A172 (cell line): ENCODE data around the gene CLEC7A. TPM values are rescaled to one million over a fixed set of nuclear protein-coding genes. Genes with fewer than 3 reads are reported as not detected.
A peak's percentile ranks its signal among the peaks of the same experiment; 100 is the strongest.

Experiments used
- DNase-seq: peaks from one replicate; pipeline ENCODE4 v3.0.0-alpha.2; 2015; ENCODE audit warnings: low spot score
- total RNA-seq: library from RNA; depleted of rRNA; stranded (reverse); fragments of >200 nt; shearing (Covaris generic); gene quantifications from 2 replicates; pipeline ENCODE4 v1.2.3, GENCODE V29; 2014; rRNA removed

The CLEC7A gene
- total RNA-seq = not detected in 2 replicates

DNA sequence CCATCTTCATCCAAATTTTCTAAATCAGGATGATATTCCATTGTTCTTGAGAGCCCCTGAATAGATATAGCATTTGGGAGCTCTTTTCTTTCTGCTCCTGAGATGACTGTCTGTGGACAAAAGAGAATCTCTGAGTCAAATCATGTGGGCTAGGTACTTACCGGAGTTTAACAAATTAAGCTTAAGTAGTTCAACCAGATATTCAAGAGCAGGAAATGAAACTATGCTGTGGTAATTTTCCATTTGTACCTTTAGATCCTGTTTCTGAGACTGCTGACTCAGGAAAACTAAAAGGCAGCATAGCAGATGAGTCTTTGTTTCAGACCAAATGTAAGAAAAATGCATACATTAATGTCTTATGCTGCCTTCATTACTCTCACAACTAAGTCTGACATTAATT lies at the start of gene CLEC7A:
TSS of gene CLEC7A (minus strand) at position 158 of the 400 bp plus-strand sequence. CDS start at position 41, 117 bp downstream.
- DNase-seq = no peak

DNA sequence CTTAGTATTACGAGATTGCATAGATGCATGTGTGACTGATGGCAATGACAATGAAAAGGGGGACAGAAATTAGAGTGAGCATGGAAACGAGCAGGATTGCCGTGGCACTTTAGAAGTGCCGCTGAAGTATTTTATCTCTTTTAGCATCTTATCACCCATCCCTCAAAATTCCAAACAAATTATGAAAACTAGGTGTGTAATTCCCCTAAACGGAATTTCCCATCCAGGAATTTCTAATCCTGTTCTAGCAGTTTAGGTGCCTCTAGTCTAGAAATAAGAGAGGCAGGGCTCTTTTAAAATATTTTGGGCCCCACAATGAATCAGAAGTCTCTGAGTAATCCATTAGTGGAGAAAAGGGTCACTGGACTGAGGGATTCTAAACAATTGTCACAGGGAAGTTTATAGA lies 49.8 kb upstream of the CLEC7A start:
- DNase-seq = peak; percentile 38

DNA sequence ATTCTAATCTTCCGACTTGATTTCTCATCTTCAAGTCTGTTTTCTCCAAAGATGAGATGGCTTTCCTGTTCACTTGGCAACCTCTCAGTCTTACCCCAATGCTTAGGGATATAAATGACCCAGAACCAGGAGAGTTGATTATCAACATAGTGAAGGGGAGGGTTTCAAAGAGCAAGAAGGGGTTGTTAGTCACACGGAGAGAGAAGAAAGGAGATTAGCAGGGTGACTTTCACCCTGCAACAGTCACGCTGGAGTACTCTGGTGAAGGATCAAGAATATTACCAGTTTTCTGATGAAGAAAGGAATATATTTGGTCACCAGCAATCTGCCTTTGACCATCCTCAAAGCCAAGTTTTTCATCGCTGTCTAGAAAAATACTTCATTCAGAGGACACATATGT lies 48.8 kb upstream of the CLEC7A start, which contains the start of gene TMEM52B:
TSS of gene TMEM52B (plus strand) at position 212 of the 400 bp plus-strand sequence. CDS start 543 bp downstream, outside the sequence.
- no peak for DNase-seq

GRCh38 chr12:10175846-10176636 lies 46.0 kb upstream of the CLEC7A start:
- no peak for DNase-seq

DNA sequence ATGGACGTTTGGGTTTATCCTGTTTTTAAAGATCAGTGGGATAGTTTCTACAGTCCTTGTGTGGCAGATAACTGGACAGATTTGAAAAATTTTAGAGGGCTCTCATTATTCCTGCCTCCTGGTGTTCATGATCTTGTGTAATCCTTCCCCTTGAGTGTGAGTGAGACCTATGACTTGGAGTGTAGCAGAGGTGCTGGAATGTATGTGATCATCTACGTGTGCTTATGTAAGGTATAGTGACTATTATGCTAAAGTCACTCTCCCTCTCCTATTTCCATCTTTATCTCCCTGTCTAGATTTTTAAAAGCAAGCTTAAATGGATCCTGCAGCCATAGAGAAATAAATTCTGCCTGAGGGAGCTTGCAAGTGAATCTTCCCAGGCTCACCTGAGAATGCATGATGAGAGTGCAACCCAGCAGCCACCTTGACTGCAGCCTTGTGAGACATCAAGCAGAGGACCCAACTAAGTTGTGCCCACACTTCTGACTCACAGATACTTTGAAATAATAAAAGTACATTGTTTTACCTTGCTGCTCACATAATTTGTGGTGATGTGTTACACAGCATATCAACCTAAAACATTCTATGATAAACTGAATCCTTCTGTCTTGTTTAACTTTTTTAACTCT lies 45.1 kb upstream of the CLEC7A start:
- no peak for DNase-seq

DNA sequence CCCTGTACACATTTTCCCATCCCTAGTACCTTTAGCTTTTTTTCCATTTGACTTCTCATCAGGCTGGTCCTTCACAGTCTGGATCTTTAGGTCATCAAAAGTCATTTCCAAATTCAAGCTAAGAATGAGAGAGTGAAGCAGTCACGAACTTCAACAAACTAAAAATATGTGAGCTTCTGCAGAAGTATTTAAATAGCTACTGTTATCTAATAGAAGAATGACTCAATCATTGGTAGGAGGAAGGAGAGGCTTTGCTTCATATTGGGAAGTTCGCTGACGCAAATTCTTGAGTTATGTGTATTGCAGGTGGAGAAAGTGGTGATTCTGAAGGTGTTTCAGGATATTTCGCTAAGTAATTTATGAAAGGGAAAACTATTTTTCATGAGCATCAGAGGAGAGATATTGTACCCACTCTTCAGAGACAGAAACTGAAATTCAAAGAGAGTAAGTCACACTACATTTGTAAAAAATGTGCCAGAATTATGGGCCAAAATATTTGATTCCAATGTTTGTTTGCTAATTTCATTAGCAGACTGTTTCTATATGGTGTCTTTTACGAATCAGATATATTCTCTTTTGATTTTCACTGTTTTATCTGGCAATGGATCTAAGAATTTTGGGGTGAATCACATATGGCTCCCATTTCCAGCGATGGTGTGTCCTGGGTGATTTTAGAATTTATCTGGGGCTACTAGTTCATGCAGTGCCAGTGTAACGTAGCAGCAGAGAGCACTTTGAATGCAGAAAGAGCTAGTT lies 42.2 kb upstream of the CLEC7A start, which contains the start of gene OLR1:
TSS of gene OLR1 (minus strand) at position 160 of the 756 bp plus-strand sequence. CDS start at position 105, 55 bp downstream.
- no peak for DNase-seq

DNA sequence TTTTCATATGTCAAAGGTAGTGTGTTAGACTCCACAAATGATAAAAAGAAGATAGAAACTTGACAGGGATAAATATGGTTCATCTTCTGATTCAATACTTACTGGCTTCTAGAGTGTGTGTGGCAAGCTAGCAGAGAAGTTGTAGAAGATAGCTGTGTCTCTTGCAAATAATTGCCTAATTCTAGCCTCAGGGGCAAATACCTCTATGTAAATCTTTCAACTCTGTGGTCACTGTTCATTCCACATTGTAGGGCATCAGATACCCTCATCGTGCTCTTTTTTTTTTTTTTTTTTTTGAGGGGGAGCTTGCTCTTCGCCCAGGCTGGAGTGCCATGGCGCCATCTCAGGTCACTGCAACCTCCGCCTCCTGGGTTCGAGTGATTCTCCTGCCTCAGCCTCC lies 40.2 kb upstream of the CLEC7A start:
- no peak for DNase-seq

- no peak for DNase-seq
Observed at GRCh38 chr12:10169104-10169503, 39.1 kb upstream of the CLEC7A start.

GRCh38 chr12:10167599-10167998 lies 37.6 kb upstream of the CLEC7A start:
- DNase-seq = no peak

DNA sequence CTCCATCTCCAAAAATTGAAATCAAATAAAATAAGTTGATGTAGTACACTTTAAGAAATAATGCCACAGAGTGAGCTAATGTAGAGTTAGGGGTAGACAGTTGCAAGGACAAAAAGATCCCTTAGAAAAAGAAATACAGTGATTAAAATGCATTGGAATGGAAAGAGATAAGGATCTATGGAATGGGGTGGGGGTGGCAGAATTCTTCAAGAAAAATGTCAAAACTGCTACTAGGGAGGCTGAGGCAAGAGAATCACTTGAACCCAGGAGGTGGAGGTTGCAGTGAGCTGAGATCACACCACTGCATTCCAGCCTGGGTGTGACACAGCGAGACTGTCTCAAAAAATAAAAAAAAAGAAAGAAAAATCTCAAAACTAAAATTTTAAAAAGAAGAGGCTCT lies 35.4 kb upstream of the CLEC7A start:
- DNase-seq = no peak

DNA sequence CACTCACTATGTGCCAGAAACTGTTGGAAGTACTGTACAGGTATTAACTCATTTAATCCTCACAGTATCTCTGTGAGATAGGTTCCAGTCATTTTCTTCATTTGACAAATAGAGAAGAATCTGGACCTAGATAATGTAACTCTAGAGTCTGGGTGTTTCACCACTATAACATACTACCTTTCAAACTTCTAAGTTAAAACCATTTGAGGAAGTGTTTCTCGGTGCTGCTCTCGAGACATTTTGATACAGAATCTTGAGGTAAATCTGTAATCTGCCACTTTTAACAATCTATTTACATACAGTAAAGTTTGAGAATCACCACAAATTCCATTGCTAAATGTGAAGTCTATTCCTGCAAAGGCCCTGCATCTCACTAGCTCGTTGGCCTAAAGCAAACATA lies 33.1 kb upstream of the CLEC7A start:
- no peak for DNase-seq

GRCh38 chr12:10160617-10161385 lies 30.8 kb upstream of the CLEC7A start:
- DNase-seq = no peak

GRCh38 chr12:10159280-10159679 lies 29.3 kb upstream of the CLEC7A start:
- DNase-seq = no peak

DNA sequence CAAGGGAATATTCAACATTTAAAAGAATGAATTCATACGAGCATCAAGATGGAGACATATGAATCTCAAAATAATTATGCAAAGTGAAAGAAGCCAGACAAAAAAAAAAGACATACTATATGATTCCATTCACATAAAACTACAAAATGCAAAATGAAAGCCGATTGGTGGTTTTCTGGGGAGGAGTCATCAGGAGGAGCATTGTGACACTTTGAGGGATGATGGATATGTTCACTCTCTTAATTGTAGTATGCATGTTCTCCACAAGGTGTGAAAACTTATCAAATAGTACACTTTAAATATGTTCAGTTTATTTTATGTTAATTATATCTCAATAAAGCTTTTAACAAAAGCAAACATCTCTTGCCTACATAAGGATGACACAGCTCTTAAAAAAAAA lies 28.4 kb upstream of the CLEC7A start:
- DNase-seq = no peak

DNA sequence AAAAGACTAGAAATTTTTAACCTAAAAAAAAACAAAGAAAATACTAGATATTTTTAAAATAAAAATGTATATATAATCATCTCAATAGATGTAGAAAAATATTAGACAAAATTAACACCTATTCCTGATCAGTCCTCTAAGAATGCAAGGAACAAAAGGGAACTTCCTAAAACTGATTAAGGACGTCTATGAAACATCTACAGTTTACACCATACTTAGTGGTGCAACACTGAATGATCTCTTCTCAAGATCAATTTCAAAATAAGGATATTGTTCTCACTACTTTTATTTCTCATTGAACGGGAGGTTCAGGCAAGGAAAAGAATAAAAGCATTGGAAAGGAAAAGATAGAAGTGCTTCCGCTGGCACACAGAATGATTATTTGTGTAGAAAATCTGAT lies 26.0 kb upstream of the CLEC7A start:
- no peak for DNase-seq

DNA sequence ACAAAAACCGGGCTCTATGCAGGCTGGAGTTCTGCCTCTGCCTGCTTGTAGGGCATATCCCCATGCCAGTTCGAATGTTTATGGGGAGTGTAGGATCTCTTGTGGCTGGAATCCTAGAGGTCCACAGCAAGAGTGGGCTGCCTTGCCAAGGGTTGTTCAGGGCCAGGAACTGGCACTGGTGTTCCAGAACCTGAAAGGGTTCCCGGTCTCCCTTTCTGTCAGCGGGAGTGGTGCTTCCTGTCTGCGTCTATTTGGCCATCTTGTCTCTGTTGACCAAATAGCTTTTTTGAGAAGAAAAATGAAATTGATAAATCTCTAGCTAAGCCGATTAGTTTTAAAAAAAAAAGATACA lies 24.1 kb upstream of the CLEC7A start:
- DNase-seq = no peak

GRCh38 chr12:10153271-10154144 lies 23.5 kb upstream of the CLEC7A start:
- DNase-seq = no peak

DNA sequence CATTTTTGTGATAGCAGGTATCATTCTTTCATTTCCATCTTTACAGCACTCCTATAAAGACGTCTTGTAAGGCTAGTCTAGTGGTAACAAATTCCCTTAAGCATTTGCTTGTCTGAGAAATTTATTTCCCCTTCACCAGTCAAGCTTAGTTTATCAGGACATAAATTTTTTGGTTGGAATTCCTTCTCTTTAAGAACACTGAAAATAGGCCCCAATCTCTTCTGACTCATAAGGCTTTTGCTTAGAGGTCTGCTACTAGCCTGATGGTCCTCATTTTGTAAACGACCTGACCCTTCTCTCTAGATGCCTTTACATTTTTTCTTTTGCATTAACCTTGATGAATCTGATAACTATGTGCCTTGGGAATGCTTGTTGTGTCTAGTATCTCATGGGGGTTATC lies 21.6 kb upstream of the CLEC7A start:
- DNase-seq = peak; percentile 19

GRCh38 chr12:10147714-10148403 lies 17.9 kb upstream of the CLEC7A start:
- no peak for DNase-seq

GRCh38 chr12:10142976-10143589 lies 13.1 kb upstream of the CLEC7A start:
- peak; percentile 29 for DNase-seq
